ENCODE data around the gene SUV39H1.

- TF ChIP-seq CTCF (IDR thresholded peaks at IDR 0.05) (no peak), POLR2A (IDR thresholded peaks at IDR 0.05) (no peak)
These were observed 12.4 kb upstream of the SUV39H1 start for GRCh38 chrX:48684134-48684533.

Measured in uterus (tissue), 2 donors.